Measurements from ENCODE around the gene KCNIP3.
"Not testable (repeated sequence)": the region's sequence is repeated elsewhere in the genome, so short reads cannot be mapped to it uniquely, and the experiment has no call there.

- TF ChIP-seq CTCF, POLR2A (IDR thresholded peaks at IDR 0.05): not testable (repeated sequence)
Observed at GRCh38 chr2:95404676-95405075, 107.5 kb downstream of the KCNIP3 start.

All from lower leg skin (tissue), 3 donors.